NOMO-1 treated with DMSO at 0.1 percent for 48 hours (cell line): ENCODE measurements around the gene GPR21.

Source experiments
- DNase-seq: peaks from one replicate; lab custom pipeline; 2025; ENCODE audit not compliant: unreplicated experiment; lab: John Stamatoyannopoulos, UW

Gene GPR21

GRCh38 chr9:123033352-123033751, at the start of gene GPR21:
Gene GPR21, plus strand, starts transcription at chr9:123033667. Its CDS starts 900 bp downstream, at chr9:123034567.
- no peak for DNase-seq

- DNase-seq, result no peak
Measured at GRCh38 chr9:122986010-122986409, 47.5 kb upstream of the GPR21 start.

DNA sequence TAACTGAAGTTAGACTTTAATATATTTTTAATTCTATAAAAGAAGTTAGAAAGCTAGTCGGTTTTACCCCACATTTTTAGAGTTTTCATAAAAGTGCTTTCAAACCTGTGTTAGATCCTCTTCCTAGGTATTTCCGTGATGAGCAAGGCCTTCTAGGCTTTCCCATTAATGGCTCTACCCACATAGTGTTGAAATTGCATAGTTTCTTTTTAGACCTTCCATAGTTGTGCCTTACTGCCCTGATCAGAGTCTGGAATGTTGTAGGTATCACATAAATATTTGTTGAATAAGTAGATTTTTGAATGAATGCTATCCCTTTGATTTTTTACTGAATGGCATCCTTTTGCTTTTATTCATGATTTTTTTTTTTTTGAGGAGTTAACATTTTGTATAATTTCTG, 45.3 kb upstream of the GPR21 start:
- DNase-seq, result no peak

DNA sequence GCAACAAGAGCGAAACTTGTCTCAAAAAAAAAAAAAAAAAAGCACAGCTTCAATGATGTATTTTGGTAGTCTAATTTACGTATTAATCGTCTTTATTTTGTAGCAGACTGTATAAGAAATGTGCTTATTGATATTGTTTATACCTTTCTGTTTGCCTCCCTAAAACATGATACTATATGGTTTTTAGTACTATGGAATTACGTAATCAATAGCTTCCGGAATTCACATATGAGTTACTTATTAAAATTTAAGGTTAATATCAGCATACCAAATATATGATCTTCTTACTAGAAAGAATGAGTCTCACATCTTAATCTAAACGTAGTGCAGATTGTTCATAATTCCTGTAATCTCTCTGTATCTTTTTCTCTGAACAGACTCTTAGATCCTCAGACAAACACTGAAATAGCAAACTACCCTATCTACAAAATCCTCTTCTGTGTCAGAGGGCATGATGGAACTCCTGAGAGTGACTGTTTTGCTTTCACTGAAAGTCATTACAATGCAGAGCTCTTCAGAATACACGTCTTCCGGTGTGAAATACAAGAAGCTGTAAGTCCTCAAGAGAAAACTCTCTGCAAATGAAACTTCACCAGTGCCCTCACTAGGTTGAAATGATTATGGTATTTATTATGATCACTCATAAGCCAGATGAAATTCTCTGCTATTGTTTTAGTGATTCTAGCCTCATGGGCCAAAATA, 44.4 kb upstream of the GPR21 start:
- no peak for DNase-seq

GRCh38 chr9:122991370-122991830, 42.1 kb upstream of the GPR21 start:
- peak; percentile 36 for DNase-seq

- no peak for DNase-seq
Measured at GRCh38 chr9:122996586-122996985, 36.9 kb upstream of the GPR21 start.

DNA sequence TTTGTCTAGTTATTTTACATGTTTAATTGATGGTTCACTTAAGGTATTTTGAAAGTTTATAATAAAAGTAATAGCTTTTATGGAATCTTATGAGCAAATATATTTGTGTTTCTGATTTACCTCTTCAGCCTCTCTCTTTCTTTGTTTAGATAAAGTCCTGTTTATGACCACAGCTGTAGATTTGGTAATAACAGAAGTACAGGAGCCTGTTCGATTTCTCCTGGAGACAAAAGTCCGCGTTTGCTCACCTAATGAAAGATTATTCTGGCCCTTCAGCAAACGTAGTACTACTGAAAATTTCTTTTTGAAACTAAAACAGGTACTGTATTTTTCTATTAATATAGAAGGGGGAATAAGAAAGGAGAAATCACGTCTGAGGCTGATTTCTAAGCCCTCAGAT, 35.0 kb upstream of the GPR21 start:
- DNase-seq, result no peak

DNA sequence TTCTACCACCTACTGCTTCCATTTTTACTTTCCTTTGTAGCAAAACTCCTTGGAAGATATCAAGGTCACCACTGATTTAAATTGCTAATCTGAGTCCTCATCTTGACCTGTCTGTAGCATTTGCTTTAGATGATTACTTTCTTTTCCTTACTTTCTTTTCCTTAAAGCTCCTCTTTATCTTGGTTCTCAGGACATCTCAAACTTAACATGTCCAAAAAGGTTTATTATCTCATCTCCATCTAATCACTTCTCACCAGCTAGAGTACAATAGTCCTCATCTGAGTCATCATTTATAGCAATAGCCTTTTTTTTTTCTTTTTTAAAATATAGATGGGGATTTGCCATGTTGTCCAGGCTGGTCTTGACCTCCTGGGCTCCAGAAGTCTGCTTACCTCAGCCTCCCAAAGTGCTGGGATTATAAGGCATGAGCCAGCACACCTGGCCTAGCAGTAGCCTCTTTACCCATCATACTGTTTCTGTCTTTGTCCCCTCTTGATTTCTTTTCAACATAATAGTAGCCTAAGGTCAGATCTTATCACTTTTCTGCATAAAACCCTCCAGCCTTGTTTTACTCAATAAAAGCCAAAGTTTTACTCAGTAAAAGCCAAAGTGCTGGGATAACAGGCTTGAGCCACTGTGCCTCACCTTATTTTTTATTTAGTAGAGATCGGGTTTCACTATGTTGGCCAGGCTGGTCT, 32.9 kb upstream of the GPR21 start:
- DNase-seq, result no peak

GRCh38 chr9:123002754-123003153, 30.7 kb upstream of the GPR21 start:
- no peak for DNase-seq

- no peak for DNase-seq
Measured at GRCh38 chr9:123003466-123003865, 30.0 kb upstream of the GPR21 start.

GRCh38 chr9:123005964-123006363, 27.5 kb upstream of the GPR21 start:
- no peak for DNase-seq

- DNase-seq, result no peak
Measured at GRCh38 chr9:123007269-123007668, 26.2 kb upstream of the GPR21 start.

- no peak for DNase-seq
Measured at GRCh38 chr9:123008909-123009308, 24.6 kb upstream of the GPR21 start.

DNA sequence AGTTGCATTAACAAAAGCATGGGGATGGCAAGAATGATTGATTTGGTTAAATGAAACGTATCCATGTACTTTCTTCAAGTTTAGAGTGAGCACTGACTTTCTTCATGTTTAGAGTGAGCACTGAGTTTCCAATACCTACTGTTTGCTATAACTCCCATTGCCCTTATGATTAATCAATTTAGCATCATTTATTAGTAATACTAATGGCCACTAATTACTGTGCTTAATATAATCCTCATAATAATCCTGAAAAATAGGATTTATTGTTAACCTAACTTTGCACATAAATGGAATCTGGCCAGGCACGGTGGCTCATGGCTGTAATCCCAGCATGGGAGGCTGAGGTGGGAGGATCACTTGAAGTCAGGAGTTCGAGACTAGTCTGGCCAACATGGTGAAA, 22.1 kb upstream of the GPR21 start:
- no peak for DNase-seq

- DNase-seq, result no peak
Measured at GRCh38 chr9:123011878-123012528, 21.5 kb upstream of the GPR21 start.

DNA sequence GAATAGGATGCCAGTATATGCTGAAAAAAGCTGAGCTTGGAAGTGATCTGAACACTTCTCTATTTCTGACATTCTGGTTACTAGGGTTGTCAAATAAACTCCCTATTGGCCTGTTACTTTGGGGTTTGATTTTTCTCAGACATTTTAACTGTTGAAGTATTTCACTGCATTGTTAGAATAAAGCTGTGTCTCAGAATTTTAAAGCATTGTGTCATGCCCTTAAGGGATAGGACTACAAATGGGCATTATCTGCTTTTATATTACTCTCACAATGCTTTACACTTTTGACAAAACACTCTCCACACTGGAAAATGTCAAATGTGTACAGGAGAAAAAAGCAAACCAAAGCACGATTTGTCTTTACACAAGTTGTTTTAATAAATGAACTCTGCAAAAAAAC, 16.8 kb upstream of the GPR21 start:
- DNase-seq, result no peak

DNA sequence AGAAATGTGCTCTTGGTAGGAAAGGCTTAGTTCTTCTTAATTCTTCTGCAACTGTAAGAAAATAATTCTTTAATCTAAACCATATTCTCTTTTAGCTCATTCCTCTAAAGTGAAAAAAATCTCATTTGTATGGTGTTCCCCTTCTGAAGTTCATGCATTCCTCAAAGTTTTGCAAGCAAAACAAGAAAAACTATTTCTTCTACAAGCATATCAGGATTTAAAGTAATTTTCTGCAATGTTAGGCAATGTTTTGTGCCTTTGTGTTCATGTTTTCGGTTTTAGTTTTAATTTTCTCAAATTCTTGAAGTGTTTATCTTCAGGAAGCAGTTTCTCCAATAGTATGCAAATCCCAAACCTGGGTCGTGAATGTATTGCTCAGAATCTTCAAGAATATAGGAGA, 12.7 kb upstream of the GPR21 start:
- no peak for DNase-seq

GRCh38 chr9:123026425-123026824, 7.0 kb upstream of the GPR21 start:
- DNase-seq, result no peak

- DNase-seq, result peak; percentile 45
Measured at GRCh38 chr9:123027517-123027916, 6.0 kb upstream of the GPR21 start.

GRCh38 chr9:123028136-123028535, 5.3 kb upstream of the GPR21 start:
- DNase-seq, result no peak

DNA sequence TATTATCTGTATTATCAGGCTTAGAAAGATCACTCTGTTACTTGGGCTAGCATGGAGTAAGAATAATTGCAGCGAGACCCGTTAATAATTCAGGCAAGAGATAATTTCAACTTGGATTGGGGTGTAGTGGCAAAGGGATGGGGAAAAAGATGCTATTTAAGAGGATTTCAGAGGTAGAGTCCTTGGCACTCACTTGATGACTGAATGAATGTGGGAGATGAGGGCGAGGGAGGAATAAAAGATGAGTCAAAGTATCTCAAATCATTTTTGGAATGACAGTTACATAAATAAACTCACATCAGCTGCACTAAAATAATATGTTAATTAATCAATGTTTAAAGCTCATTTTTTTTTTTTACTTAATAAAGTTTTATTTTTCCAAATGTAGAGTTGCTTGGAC, 4.5 kb upstream of the GPR21 start:
- no peak for DNase-seq

GRCh38 chr9:123031963-123032362, 1.5 kb upstream of the GPR21 start:
- DNase-seq, result no peak
